22Rv1 (cell line): ENCODE measurements around the gene PADI1.

ENCODE experiments used
- ZFX ChIP-seq: fragments of 450-650 bp; IDR thresholded peaks from 2 replicates; pipeline ENCODE4 v1.6.1; 2017; ENCODE audit warnings: antibody characterized with exemption, borderline replicate concordance
- TF ChIP-seq, protein P1 (sequence below): fragments of 450-650 bp; IDR thresholded peaks from 2 replicates; pipeline ENCODE4 v1.5.1; 2017; ENCODE audit warnings: mild to moderate bottlenecking

GRCh38 chr1:17191990-17192242, 13.0 kb upstream of the PADI1 start:
- TF ChIP-seq, protein P1, sequence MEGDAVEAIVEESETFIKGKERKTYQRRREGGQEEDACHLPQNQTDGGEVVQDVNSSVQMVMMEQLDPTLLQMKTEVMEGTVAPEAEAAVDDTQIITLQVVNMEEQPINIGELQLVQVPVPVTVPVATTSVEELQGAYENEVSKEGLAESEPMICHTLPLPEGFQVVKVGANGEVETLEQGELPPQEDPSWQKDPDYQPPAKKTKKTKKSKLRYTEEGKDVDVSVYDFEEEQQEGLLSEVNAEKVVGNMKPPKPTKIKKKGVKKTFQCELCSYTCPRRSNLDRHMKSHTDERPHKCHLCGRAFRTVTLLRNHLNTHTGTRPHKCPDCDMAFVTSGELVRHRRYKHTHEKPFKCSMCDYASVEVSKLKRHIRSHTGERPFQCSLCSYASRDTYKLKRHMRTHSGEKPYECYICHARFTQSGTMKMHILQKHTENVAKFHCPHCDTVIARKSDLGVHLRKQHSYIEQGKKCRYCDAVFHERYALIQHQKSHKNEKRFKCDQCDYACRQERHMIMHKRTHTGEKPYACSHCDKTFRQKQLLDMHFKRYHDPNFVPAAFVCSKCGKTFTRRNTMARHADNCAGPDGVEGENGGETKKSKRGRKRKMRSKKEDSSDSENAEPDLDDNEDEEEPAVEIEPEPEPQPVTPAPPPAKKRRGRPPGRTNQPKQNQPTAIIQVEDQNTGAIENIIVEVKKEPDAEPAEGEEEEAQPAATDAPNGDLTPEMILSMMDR: no peak
- no peak for TF ChIP-seq ZFX
